NCI-H460 (cell line): Measurements from ENCODE around the gene PRDX5. TPM values are rescaled to one million over a fixed set of nuclear protein-coding genes. Genes with fewer than 3 reads are reported as not detected.
A peak's percentile ranks its signal among the peaks of the same experiment; 100 is the strongest.
"Not testable (repeated sequence)": the region's sequence is repeated elsewhere in the genome, so short reads cannot be mapped to it uniquely, and the experiment has no call there.

Experiments
- DNase-seq: peaks from one replicate; pipeline ENCODE4 v3.0.0-alpha.2; 2016; ENCODE audit warnings: low read depth; ENCODE audit errors: extremely low read depth
- total RNA-seq: library from RNA; depleted of rRNA; stranded (reverse); fragments of >200 nt; shearing (Covaris generic); gene quantifications from 2 replicates; pipeline ENCODE4 v1.2.3, GENCODE V29; 2014

The PRDX5 gene
- total RNA-seq, 1 experiment from 2014 or later, result 210 TPM

GRCh38 chr11:64305075-64305690 lies 12.7 kb upstream of the PRDX5 start, which contains the start of gene ESRRA:
ESRRA (plus strand) TSS chr11:64305524; CDS start chr11:64307180, 1,656 bp downstream.
- peak; percentile 95 for DNase-seq

DNA sequence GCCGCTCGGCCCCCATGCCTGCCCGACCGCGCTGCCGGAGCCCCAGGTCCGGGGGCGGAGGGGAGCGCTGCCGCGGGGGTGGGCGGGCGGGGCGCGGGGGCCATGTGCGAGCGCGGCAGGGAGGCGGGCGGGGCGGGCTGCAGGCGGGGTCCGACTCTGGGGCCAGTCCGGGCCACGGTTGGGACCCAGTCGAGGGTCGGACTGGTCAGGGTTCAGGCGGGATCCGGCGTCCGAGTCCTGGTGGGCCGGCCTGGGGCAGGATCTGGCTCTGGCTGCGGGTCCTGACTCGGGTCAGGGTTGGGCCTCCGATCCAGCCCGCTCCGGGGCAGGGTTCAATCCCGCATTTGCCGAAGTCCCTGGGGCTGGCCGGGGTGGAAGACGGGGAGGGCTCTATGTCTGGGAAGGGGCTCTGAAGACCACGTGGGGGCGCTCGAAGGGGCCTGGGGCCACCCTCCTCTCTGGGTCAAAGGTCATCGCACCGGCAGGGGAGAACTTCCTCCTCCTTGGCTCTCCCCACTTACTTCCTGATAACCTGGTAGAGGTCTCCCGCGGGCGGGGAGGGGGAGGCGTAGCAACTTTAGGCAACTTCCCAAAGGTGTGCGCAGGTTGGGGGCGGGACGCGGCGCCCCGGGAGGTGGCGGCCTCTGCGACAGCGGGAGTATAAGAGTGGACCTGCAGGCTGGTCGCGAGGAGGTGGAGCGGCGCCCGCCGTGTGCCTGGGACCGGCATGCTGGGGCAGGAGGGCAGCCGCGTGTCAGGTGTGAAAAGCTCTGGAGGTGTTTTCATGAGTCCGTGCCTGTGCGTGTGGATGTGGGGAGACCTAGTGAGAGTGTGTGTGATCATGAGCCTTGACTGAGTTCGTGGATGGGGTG lies 12.0 kb upstream of the PRDX5 start:
- peak; percentile 48 for DNase-seq

DNA sequence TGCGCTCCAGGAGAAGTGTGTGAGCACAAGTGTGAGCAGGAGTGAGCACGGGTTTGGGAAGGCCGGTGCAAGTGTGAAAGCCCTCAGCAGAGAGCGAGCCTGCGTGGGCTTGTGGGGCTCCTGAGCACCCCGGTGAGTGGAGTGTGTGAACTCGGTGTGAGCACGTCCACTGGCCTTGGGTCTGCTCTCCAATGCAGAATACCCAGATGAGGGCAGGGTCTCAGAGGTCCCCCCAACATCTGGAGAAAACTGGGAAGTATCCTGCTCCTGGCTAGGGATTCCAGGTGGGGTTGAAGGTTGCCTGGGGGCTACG lies 11.4 kb upstream of the PRDX5 start:
- no peak for DNase-seq

DNA sequence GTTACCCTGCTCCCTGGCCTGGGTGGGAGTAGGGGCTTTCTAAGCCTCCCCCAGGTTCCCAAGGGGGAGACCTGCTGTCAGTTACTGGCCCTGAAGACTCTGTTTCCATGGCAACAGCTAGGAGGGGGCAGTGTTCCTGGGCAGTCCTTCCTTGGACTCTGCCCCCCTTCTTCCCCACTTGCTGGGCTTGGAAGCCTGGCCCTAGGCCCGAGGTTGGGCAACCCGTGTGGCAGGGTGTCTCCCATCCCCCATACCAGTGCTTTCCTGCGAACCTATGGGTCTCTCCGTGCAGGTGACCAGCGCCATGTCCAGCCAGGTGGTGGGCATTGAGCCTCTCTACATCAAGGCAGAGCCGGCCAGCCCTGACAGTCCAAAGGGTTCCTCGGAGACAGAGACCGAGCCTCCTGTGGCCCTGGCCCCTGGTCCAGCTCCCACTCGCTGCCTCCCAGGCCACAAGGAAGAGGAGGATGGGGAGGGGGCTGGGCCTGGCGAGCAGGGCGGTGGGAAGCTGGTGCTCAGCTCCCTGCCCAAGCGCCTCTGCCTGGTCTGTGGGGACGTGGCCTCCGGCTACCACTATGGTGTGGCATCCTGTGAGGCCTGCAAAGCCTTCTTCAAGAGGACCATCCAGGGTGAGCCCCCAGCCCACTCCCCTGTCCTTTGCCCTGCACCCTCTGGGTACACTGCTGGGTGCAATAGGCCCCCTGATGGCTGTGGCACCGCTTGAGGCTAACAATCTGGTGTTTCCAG lies 10.9 kb upstream of the PRDX5 start:
- DNase-seq, result no peak

DNA sequence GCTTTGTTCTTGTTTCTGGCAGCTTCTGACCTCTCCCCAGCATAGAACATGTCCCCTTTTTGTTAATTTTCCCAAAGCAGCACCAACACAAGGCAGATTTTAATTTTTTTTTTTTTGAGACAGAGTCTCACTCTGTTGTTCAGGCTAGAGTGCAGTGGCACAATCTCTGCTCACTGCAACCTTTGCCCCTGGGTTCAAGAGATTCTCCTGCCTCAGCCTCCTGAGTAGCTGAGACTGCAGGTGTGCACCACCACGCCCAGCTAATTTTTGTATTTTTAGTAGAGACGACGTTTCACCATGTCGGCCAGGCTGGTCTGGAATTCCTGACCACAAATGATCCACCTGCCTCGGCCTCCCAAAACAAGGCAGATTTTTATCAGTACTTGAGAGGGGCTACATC lies 10.1 kb upstream of the PRDX5 start:
- not testable (repeated sequence) for DNase-seq

DNA sequence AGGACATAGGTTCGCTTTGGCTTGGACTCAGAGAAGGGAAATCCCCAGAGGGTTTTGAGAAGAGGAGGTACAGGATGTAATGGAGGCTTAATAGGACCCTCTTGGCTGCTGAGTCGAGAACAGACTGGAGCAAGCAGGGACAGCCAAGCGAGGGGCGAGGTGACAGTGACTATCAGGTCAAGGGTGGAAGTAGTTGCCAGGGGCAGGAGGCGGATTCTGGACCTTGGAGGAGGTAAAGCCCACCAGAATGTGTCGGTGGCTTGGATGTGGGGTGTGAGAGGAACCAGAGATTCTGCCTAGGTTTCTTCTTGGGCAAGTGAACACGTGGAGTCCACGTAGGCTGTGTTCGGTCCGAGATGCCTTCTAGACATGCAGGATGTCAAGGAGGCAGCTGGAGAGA lies 5.0 kb upstream of the PRDX5 start:
- DNase-seq, result no peak

- DNase-seq, result no peak
Observed at GRCh38 chr11:64313491-64314145, 4.3 kb upstream of the PRDX5 start.

GRCh38 chr11:64314146-64314804 lies 3.6 kb upstream of the PRDX5 start:
- no peak for DNase-seq

GRCh38 chr11:64314805-64315561 lies 2.9 kb upstream of the PRDX5 start:
- no peak for DNase-seq

GRCh38 chr11:64315667-64316526 lies 2.0 kb upstream of the PRDX5 start:
- DNase-seq, result not testable (repeated sequence)

GRCh38 chr11:64316672-64317324 lies 1.1 kb upstream of the PRDX5 start:
- no peak for DNase-seq

DNA sequence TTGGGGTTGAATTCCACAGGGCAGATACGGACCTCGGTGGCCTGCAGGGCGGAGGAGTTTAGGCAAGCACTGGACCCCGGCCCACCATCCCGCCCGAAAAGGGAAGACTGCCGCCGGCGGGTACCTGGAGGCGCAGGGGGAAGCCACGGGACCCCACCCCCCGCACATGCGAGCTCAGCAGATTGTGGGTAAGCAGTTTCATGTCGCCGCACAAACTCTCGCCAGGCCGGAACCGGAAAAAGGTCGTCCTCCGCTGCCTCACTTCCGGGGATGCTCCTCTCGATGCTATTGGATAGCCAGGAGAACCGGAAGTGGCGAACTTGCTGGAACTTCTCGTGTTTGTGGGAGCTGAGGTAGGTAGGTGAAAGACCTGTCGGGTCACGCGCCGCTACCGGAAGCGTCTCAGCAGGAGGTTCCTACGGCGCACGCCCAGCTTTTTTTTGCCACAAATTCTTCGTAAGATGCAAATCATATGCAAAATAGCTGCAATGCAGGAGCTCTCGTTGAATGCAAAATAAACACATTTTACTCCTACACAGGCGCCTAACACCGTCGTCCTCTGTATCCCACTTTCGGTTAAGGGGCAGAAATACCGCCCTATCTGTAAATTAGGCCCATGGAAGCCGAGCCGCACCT lies 478 bp upstream of the PRDX5 start, which contains the start of gene TRMT112:
Gene TRMT112, minus strand, starts transcription at position 235 of the 636 bp plus-strand sequence. Its CDS starts 33 bp downstream, at position 202.
- peak; percentile 96 for DNase-seq

DNA sequence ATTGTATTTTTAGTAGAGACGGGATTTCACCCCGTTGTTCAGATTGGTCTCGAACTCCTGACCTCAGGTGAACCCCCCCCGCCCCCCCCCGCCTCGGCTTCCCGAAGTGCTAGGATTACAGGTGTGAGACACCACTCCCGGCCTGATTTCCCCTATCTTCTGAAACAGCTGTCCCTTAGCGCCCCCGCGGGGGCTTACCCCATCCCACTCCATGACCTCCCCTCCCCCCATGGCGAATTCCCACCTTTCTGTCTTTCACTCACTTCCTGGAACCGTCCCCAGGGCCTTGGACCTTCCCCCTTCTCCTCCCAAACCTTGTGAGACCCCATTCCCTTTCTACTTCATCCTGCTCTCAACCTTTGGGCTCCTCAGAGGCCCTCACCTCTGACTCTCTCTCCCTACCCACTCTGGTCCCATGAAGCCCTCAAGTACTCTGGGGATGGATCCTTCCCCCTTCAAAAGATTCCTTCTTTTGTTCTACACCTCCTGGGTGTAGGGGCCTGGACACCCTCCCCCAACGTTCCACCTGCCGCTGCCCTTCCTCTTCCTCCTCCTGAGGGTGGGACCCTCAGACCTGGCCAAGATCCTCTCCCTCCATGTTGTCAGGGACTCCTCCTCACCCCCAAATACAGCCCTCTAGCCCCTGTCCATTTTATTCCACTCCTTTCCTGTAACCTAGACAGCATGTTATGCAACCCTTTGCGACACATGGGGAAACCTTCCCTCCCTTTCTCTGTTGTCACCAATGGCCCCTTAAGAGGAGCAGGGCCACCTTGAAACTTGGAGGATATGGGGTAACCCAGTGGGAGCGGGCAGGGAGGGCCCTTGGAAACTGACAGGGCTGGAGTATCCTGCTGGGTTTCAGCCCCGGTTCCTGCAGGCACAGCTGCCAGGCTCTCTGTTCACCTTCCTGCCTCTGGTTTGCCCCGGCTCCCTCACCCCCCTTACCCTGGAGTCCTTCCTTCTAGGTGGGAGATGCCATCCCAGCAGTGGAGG lies 1.1 kb downstream of the PRDX5 start:
- DNase-seq, result no peak

- DNase-seq, result no peak
Observed at GRCh38 chr11:64320556-64320955, 2.6 kb downstream of the PRDX5 start.

GRCh38 chr11:64321026-64321425 lies 3.1 kb downstream of the PRDX5 start:
- DNase-seq, result no peak

GRCh38 chr11:64321533-64321932 lies 3.6 kb downstream of the PRDX5 start:
- DNase-seq, result no peak

DNA sequence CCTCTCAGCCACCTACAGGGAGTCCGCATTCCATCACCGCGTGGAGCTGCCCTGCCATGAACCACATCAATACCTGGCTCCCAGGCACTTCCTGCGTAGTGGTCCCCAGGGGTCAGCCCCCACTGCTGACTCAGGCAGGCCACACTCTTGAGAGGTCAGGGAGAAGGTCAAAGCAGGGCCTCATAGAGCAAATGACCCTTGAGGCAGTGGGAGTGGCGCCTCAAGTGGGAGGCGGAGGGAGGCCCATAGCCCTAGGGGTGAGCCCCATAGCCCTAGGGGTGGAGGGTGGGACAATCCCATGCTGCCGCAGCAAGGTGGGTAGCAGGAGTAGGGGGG lies 5.0 kb downstream of the PRDX5 start:
- no peak for DNase-seq
